CD4-positive, alpha-beta T cell treated with Interleukin-12 subunit alpha and Interleukin-12 subunit beta, for 1 hour (primary cell): ENCODE data around the gene FAM162A.
"Not testable (repeated sequence)": the region's sequence is repeated elsewhere in the genome, so short reads cannot be mapped to it uniquely, and the experiment has no call there.

Experiments used
- DNase-seq: peaks from one replicate; pipeline ENCODE4 v3.0.0-alpha.2; 2020

Gene FAM162A

GRCh38 chr3:122383771-122384697 is at the start of gene FAM162A:
Gene FAM162A, plus strand, starts transcription at chr3:122384182. Its CDS starts 84 bp downstream, at chr3:122384266.
- DNase-seq = peak; percentile 94

GRCh38 chr3:122342803-122343202 is 41.2 kb upstream of the FAM162A start:
- DNase-seq = no peak

- DNase-seq = no peak
These were observed 40.3 kb upstream of the FAM162A start for GRCh38 chr3:122343654-122344053.

- DNase-seq = no peak
These were observed 34.8 kb upstream of the FAM162A start for GRCh38 chr3:122349171-122349570.

- DNase-seq = no peak
These were observed 33.1 kb upstream of the FAM162A start for GRCh38 chr3:122350814-122351418.

GRCh38 chr3:122351612-122352011 is 32.4 kb upstream of the FAM162A start:
- no peak for DNase-seq

GRCh38 chr3:122353215-122353614 is 30.8 kb upstream of the FAM162A start:
- DNase-seq = no peak

- no peak for DNase-seq
These were observed 30.0 kb upstream of the FAM162A start for GRCh38 chr3:122353893-122354401.

- no peak for DNase-seq
These were observed 28.4 kb upstream of the FAM162A start for GRCh38 chr3:122355612-122356011.

- peak; percentile 29 for DNase-seq
These were observed 27.6 kb upstream of the FAM162A start for GRCh38 chr3:122356402-122356801.

- DNase-seq = no peak
These were observed 25.9 kb upstream of the FAM162A start for GRCh38 chr3:122357828-122358702.

- no peak for DNase-seq
These were observed 25.3 kb upstream of the FAM162A start for GRCh38 chr3:122358703-122359032.

- no peak for DNase-seq
These were observed 22.0 kb upstream of the FAM162A start for GRCh38 chr3:122362026-122362425.

- DNase-seq = no peak
These were observed 19.5 kb upstream of the FAM162A start for GRCh38 chr3:122364490-122364889.

- no peak for DNase-seq
These were observed 18.9 kb upstream of the FAM162A start for GRCh38 chr3:122365073-122365472.

GRCh38 chr3:122365582-122366378 is 18.2 kb upstream of the FAM162A start:
- not testable (repeated sequence) for DNase-seq

GRCh38 chr3:122366379-122366749 is 17.6 kb upstream of the FAM162A start:
- no peak for DNase-seq

- no peak for DNase-seq
These were observed 9.9 kb upstream of the FAM162A start for GRCh38 chr3:122374034-122374433.

- no peak for DNase-seq
These were observed 6.0 kb upstream of the FAM162A start for GRCh38 chr3:122377975-122378374.

GRCh38 chr3:122382888-122383666 is 905 bp upstream of the FAM162A start, which contains the start of gene MIX23:
Gene MIX23, minus strand, starts transcription at chr3:122383231. Its CDS starts 7 bp downstream, at chr3:122383224.
- DNase-seq = peak; percentile 85

- no peak for DNase-seq
These were observed 3.7 kb downstream of the FAM162A start for GRCh38 chr3:122387709-122388108.
